GM12891 (cell line): Measurements from ENCODE around the gene CDH9.

Source experiments
- POLR2A ChIP-seq: IDR thresholded peaks from 2 replicates; pipeline ENCODE4 v1.6.1; 2011; ENCODE audit warnings: low read depth, low read length, control low read depth
- POU2F2 ChIP-seq: IDR thresholded peaks from 2 replicates; pipeline ENCODE4 v1.6.1; 2011; ENCODE audit warnings: low read depth, mild to moderate bottlenecking, control low read depth, low read length, moderate library complexity

GRCh38 chr5:26940994-26941393 lies 97.4 kb downstream of the CDH9 start:
- TF ChIP-seq POU2F2 (no peak), POLR2A (no peak)
